HuH-7 (cell line): ENCODE measurements around the gene CYP1A1.
"Not testable (repeated sequence)": the region's sequence is repeated elsewhere in the genome, so short reads cannot be mapped to it uniquely, and the experiment has no call there.

Experiments used
- DNase-seq: peaks from one replicate; pipeline ENCODE4 v3.0.0; 2011; ENCODE audit warnings: low spot score

Gene CYP1A1

DNA sequence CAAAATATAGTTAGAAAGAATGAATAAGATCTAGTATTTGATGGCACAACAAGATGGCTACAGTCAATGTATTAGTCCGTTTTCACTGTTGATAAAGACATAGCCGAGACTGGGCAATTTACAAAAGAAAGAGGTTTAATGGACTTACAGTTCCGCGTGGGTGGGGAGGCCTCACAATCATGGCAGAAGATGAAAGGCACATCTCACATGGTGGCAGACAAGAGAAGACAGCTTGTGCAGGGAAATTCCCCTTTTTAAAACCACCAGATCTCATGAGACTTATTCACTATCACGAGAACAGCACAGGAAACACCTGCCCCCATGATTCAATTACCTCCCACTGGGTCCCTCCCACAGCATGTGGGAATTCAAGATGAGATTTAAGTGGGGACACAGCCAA is 12.9 kb upstream of the CYP1A1 start:
- not testable (repeated sequence) for DNase-seq

DNA sequence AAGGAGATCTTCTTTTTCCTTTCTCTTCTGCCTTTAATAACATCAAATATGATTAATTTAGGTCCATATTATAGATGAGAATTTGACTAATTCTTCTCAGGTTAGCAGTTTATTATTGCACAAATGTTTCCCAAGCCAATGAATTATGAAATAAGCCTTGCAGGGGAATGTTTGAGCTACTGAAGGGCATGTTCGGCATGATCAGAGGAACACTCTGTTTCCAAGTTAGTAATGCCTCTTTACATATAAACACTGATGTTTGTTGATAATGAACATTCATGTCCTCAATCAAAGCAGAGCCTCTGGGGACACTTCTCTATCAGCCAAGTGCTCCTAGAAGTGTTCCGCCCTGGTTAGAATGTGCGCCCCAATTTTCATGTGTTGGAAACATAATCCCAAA is 10.0 kb upstream of the CYP1A1 start:
- no peak for DNase-seq

- no peak for DNase-seq
Measured at GRCh38 chr15:74733269-74733668, 7.9 kb upstream of the CYP1A1 start.

GRCh38 chr15:74732846-74733245 is 7.5 kb upstream of the CYP1A1 start:
- DNase-seq: no peak

DNA sequence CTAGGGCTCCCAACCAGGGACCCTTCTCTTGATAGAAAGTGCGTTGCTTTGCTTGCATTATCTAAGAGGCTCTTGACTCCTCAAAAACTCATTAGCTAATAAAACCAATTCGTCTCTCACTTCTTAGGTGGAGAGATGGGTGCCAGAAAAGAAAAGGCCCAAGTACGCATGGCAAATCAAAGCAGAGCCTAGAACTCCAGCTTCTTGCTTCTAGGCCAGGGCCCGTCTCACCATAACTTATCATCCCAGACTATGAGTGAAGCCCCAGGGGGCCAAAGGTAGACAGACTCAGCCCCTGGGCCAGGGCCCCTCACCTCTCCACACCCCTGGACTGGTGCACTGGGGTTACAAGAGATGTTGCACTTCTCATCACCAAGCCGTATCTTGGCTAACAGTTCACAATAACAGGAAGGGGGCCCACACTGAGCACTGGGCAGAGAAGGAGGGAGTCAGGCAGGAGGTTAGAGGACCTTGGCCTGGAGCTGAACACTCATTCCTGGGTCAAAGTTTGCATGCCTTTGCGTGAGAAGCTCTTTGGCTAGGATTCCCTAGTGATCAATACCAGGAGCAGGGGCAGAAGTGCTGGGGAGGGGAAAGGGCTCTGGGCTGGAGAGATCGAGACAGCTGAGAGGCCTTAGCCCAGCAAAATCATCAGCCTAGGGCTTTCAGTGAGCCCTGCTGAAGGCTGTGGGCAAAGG is 5.4 kb upstream of the CYP1A1 start:
- peak; percentile 90 for DNase-seq

GRCh38 chr15:74729372-74729771 is 4.0 kb upstream of the CYP1A1 start:
- not testable (repeated sequence) for DNase-seq

DNA sequence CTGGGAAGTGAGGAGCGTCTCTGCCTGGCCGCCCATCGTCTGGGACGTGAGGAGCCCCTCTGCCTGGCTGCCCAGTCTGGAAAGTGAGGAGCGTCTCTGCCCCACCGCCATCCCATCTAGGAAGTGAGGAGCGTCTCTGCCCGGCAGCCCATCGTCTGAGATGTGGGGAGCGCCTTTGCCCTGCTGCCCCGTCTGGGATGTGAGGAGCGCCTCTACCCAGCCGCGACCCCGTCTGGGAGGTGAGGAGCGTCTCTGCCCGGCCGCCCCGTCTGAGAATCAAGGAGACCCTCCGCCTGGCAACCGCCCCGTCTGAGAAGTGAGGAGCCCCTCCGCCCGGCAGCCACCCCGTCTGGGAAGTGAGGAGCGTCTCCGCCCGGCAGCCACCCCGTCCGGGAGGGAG is 3.4 kb upstream of the CYP1A1 start:
- DNase-seq: not testable (repeated sequence)

DNA sequence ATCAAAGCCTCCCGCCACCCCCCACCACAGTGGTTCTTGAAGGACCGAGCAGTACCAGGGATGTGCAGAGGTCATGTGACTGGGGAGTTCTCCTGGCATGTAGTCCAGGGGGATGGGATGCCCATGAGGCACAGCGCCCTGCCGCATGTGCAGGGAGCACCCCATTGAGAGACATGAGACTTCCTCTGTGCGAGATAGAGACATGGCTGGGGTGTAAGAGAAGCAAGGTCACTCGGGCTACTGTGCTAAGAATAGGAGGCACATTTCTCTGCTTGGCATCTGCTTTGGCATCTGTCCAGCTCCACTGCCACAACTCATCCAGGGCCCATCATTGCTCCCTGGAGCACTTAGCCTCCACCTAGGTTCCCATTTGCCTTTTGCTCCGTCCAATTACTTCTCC is 2.4 kb upstream of the CYP1A1 start:
- no peak for DNase-seq

- DNase-seq: no peak
Measured at GRCh38 chr15:74726774-74727164, 1.4 kb upstream of the CYP1A1 start.

DNA sequence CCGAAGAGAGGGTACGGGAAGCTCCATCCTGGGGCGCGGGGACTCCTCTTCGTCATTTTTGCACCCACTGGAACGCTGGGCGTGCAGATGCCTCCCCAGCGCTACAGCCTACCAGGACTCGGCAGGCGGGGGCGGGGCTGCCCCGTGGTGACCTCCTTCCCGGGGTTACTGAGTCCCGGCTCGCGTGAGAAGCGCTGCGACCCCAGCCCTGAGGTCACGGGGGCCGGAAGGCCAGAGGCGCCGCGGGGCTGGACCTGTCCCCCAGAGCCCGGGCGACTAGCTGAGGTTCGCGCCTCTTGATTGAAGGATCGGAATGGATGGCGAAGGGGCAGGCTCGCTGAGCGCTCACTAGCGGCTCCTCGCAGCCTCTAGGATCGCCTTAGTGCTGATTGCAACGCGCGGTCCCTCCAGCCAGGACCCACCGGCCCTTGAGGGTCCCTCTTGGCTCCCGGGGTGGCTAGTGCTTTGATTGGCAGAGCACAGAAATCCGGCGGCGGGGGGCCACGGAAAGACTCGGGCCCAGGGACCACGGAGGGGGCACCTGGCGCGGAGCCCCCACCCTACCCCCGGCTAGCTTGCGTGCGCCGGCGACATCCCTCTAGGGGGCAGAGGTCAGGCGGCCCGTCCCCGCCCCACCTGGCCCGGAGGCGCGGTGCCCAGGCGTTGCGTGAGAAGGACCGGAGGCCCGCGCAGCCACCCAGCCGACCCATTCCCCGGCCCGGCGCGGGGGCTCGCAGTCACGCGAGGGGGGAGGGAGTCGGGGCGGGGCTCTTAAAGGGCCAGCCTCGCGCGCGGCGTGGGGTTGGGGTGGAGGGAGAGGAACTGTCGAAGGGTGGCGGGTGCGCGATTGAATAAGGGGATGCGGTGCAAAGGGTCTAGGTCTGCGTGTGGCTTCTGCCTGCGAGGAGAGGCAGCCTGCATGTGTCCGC is 781 bp upstream of the CYP1A1 start:
- peak; percentile 89 for DNase-seq

DNA sequence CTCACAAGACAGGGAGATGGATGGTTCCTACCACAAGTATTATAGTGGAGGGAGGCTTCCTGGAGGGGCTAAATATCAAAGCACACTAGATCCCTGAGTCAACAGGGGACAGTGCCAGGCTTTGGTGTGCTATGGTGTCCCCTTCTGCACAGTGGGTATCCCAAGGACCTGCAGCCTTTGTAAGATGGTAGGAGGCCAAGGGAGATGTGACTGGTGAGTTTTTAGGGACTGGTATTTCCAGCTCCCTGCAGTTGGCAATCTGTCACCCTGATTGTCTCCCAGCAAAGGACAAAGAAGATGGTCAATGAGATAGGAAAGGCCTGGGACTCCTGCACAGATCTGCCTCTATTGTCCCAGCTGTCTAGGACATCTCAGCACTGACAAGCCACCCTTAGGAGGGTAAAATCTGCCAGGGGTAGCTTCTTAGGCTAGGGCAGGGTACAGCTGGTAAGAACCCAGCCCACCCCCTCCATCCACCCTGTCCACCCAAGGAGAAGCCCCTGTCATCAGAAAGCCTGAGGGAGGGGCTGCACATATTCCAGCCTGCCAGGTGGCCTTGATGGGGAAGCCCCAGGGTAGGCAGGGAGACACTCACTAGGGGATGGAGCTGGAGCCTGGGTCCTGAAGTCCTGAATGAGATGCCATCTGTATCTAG is 631 bp downstream of the CYP1A1 start:
- no peak for DNase-seq

DNA sequence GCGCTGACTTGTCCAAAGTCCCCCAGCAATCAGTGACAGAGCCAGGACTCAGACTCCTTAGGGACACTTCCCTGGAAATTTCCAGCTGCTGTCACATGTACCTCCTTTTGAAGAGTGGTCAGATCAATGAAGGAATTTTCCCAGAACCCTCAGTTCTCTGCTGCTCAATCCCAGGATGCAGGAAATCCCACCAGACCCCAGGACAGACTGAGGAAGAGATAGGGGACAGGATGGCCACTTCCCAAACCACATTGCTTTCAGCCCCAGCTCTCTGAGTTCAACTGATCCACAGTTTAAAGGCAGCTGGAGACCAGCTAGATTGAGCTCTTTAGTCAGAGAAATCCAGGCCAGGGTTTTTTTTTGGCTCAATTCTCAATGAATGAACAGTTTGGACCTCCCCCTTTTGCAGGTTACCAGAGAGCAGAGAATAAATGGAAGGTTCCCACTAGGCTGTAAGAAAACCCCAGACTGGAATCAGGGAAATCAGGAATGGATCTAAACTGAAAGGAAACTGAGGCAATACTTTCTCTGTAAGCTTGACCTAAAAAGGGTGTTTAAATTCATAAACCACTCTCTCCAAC is 1.5 kb downstream of the CYP1A1 start:
- peak; percentile 77 for DNase-seq

GRCh38 chr15:74723187-74723586 is 2.1 kb downstream of the CYP1A1 start:
- no peak for DNase-seq

GRCh38 chr15:74722591-74722990 is 2.7 kb downstream of the CYP1A1 start:
- no peak for DNase-seq

DNA sequence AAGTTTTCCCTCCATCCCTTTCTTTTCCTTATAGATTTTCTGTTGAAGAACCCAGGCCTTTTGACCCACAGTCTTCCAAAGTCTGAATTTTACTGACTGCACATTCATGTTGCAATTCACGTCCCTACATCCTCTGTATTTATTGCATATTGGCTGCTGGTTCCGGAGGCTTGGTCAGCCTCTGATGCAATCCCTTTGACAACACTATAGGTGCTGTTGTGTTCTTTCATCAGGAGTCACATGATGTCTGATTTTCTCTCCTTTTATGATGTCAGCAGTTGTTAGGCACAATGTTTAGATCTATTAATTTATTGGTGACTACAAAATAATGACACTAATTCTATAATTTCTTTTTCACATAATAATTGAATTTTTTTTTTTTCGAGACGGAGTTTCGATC is 8.7 kb downstream of the CYP1A1 start:
- DNase-seq: peak; percentile 76

DNA sequence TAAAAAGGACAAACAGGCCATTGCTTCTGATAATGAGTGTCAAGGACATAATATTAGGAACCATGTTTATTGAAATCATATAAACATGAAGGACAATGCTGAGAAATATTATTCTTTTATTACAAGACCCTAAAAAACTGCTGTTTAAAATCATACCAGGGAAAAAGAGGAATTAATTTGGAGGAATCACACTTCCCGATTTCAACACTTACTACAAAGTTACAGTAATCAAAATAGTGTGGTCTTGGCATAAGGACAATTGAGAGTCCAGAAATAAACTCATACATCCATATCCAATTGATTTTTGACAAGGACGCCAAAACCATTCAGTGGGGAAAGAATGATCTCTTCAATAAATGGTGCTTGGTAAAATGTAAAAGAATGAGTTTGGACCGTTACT is 13.0 kb downstream of the CYP1A1 start:
- no peak for DNase-seq

- DNase-seq: no peak
Measured at GRCh38 chr15:74710319-74711094, 14.8 kb downstream of the CYP1A1 start.

DNA sequence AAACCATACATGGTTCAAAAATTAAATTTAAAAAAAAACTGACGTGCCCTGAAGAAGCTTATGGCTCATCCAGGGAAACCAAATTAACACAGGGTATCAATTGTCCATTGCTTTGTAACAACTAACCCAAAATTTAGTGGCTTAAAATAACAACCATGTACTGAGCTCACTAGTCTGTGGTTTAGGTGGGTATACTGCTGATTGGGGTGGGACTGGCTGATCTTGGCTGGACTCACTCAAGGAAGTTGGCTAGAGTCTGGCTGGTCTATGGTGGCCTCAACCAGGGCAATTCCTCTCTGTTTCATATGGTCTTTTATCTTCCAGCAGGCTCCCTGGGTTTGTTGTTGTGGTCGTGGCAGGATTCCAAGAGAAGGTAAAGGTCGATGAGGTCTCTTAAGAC is 15.4 kb downstream of the CYP1A1 start:
- DNase-seq: no peak

DNA sequence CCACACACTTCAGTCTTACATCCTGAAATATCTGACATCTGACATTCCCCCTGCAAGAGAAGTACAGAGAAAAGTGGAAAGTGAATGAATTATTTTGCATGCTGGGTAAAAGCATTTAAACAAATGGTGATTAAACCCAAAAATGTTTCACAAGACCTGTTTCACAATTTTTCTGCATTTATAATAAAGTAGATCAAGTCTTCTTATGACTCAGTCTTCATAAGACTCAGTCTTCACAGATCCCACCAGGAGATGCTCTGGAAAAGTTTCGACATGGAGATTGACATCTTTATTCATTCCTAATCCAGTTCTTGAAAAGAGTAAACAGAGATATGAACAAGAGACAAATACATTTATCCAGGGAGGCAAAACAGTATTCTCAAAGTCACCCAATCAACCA is 16.3 kb downstream of the CYP1A1 start:
- no peak for DNase-seq

DNA sequence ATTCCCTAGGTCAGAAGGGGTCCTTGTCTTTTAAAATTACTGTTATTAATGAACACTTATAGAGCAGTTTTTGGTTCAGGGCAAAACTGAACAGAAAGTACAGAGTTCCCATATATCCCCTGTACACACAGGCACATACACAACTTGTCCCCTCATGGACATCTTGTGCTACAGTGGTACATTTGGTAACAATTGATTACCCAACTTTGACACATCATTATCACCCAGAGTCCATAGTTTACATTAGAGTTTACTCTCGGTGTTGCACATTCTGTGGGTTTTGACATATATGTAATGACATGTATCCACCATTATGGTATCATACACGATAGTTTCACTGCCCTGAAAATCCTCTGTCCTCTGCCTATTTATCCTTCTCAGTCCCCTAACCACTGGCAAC is 28.5 kb downstream of the CYP1A1 start:
- DNase-seq: no peak

- DNase-seq: no peak
Measured at GRCh38 chr15:74696398-74696729, 29.0 kb downstream of the CYP1A1 start.
